HG03108 (cell line): Measurements from ENCODE around the gene SERPINH1.

Source experiments
- ATAC-seq: cut with Tn5 transposase; IDR thresholded peaks from one replicate; pipeline ENCODE4 v1.9.1; 2021; ENCODE audit warnings: moderate library complexity; ENCODE audit not compliant: unreplicated experiment

The SERPINH1 gene

GRCh38 chr11:75562048-75562835 is at the start of gene SERPINH1:
Gene SERPINH1 (plus strand): TSS chr11:75562253. CDS start chr11:75566350, 4,097 bp downstream.
- ATAC-seq, result peak; percentile 71

- ATAC-seq, result no peak
Observed at GRCh38 chr11:75513250-75513649, 48.8 kb upstream of the SERPINH1 start.

DNA sequence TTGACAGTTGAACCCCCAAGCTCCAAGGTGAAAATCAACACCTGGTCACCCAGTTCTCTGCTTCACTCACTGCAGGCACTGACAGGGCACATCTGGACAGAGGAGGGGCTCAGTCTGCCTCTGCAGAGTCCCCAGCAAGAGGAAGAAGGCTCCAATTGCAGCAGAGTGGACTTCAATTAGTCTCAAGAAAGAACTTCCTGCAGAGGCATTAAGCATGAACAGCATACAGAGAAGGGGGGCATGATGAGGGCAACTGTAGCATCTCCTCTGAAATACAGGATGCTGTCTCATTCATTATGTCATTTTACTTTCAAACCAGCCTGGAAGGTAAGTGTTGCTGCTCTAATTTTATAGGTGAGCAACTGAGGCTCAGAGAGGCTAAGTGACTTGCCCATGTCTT is 47.5 kb upstream of the SERPINH1 start:
- ATAC-seq, result no peak

- no peak for ATAC-seq
Observed at GRCh38 chr11:75516140-75516539, 45.9 kb upstream of the SERPINH1 start.

DNA sequence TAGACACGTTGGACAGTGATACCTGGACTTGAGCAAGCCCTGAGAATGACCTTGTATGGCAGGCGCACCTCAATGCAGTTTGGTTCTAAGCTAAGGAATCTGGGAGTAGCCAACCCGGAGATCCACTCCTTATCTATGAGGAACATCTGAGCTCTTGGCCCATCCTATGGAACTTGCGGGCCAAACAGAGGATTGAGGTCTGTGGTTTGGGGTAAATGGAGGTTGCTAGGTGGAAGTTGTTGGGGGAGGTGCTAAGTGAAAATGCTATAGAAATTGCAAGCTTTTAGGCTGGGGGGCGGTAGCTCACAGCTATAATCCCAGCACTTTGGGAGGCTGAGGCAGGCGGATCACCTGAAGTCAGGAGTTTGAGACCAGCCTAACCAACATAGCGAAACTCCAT is 45.2 kb upstream of the SERPINH1 start:
- ATAC-seq, result no peak

GRCh38 chr11:75518204-75518549 is 43.9 kb upstream of the SERPINH1 start:
- no peak for ATAC-seq

GRCh38 chr11:75518771-75519653 is 43.0 kb upstream of the SERPINH1 start:
- ATAC-seq, result no peak

DNA sequence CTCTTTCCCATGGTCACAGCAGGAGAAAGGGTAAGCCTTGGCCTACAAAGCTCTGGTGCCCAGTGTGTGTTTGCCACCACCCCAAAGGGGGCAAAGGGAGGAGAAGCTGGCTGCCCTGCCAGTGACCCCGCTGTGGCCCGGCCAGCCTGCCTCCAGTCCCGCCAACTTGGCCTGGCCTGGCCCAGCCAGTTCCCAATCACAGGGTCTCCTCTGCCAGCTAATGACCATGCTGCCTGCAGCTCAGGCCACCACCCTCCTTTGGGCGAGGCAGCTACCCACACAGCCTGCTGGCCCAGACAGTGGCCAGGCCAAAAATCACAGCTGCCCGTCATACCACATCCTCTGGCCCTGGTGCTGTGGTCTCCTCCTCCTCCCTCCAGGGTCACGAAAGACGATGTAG is 41.4 kb upstream of the SERPINH1 start:
- no peak for ATAC-seq

- ATAC-seq, result no peak
Observed at GRCh38 chr11:75522286-75523044, 39.6 kb upstream of the SERPINH1 start.

DNA sequence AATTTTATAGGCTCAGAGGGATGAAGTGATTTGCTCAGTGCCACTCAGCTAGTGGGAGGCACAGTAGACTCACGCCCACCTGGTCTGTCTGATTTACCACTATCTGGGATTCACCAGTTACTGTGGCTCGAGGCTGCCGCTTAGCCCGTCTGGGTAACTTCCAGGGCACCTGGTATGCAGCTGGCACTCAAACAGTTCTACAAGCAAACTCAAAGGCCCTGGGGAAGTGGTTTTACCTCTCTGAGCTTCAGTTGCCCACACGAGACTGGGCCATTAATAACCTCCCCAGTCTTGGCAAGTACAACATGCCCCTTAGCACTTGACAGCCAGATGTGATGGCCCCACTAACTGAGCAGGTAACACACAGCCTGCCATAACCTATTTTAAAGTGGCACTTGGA is 38.9 kb upstream of the SERPINH1 start:
- ATAC-seq, result no peak

DNA sequence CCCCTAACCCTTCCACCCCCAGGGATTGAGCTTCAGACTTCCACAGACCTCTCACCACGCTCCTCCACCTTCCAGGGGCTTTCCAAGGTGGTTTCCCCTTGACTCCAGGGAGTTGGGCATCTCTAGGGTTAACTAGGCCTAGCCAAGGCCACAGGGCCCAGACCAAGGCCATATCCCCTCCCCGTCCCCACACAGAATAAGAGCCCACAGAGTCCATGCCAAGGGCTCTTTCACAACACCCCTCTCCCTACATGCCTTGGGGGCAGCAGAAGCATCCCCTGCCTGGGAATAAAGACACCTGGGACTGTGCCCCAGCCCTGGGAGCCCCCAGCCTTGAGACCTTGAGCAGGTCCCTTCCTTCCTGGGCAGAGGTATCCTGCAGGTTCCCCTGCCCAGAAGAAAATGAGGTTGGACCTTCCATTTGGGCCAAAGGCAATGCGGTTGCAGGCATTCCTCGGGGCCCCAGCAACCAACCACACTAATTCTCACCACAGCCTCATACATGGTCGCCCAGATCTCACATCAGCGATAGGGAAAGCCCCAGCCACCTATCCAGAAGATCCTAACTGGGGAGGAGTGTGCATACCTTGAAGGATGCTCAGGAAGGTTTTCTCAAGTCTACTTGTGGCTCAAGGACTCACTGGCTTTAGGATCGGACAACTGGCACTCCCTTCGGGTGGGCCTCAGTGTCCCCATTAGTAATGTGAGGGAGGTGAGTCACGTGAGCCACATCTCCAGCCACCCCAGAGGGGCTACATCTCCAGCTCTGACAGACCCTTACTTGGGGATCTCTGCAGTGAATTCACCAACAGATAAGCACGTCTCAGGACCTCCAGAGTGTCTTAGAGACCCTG is 38.0 kb upstream of the SERPINH1 start:
- no peak for ATAC-seq

- ATAC-seq, result no peak
Observed at GRCh38 chr11:75524665-75525432, 37.2 kb upstream of the SERPINH1 start.

- ATAC-seq, result peak; percentile 62
Observed at GRCh38 chr11:75525433-75526191, 36.4 kb upstream of the SERPINH1 start, which contains the start of gene GDPD5. Gene GDPD5 (minus strand): TSS chr11:75525941. CDS start chr11:75477735, 48,206 bp downstream.

DNA sequence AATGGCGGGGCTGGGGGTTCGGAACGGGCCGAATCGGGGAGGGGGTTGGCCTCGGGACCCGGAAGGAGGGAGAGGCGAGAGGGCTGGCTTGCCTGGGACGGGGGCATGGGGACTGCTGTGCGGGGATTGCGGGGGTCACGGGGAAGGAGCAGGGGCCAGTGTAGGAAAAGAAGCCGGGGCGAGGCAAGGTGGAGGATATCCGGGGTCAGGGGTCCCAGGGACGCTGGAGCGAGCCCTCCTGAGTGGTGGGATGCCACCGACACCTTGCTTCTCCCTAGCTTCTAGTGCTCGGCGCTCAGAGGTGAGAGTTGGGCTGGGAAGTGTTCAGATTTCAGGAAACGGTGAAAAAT is 35.9 kb upstream of the SERPINH1 start:
- no peak for ATAC-seq

DNA sequence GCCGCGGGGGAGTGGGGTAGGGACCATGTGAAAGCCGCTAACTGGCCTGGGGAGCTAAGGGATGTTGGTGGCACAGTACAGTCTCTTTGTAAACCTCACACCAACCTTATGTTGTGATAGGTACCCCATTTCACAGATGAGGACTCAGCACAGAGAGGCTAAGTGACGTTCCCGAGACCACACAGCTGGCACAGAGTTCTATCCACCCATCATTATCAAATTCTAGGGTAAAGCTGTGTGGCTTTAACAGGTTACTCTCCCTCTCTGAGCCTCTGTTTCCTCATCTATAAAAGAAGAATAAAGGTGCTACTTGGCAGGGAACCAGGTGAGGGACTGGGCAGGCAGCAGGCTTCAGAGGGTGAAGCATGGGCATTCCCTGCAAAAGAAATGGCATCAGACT is 34.9 kb upstream of the SERPINH1 start:
- ATAC-seq, result no peak

DNA sequence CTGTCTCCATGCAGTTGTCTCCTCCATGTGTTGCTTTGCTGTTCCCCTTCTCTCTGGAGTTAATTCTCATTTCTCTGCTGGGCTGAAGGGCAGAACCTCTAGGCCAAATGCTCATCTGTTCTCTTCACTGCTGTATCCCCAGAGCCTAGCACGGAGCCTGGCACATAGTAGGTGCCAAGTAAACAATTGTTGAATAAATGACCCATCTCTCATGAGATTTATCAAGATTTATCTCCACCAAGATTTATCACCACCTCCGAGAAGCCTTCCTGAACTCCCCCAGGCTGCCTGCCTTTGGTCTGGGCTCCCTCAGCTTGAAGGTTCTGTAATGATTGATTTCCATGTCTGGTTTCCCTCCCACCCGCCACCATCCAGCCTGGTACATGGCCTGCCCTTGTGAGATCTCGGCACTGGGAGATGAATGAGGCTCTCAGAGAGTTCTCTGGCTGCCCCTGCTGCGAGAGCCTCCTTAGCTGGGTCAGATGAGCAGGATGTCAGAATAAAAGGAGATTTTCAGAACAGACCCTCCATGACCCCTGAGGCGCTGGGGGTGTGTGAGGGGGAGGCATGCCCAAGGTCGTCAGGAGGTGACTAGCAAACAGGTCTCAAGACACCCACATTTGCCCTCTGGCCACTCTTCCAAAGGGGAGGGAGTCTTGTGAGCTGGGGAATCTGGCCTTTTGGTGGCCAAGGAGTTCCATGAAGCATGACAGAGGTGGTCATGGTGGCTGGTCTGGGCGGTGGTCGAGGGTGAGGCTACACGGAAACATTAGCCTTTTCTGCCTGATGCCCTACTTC is 33.9 kb upstream of the SERPINH1 start:
- no peak for ATAC-seq

DNA sequence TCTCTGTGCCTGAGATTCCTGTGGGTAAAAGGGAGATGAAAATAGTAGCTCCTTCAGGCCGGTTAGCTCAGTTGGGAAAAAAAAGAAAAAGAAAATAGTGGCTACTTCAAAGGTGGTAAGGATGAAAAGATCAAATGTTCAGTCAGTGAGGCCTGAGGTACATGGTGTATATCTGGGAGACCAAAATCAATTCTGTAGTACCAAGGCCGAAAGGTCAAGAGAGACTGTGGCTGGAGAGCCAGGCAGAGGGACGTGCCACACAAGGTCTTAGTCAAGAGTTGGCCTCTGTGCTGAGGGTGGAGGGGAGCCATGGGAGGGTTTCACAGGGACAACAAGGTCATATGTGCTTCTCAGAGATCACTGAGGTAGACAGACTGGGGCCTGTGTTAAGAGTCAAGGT is 31.5 kb upstream of the SERPINH1 start:
- ATAC-seq, result no peak

DNA sequence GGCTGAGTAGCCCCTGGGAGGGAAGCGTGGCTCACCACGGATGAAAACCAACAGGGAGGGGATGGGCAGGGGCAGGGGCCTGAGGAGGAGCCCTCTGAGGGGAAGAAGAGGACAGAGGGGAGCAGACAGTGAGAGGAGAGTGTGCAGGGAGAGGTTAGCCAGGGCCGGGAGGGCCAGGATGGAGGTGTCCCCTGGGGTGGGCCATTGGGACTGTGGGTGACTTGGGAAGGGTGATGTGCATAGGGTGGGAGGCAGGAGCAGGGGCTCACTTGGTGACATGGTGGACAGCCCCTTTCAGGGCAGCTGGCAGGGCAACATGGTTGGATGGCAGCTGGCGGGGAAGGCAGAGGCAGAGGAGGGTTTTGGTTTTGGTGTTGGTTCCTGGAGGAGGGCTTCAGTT is 30.7 kb upstream of the SERPINH1 start:
- ATAC-seq, result no peak
